Lung (tissue), 12 donors: ENCODE measurements around the gene VTA1. TPM values are rescaled to one million over a fixed set of nuclear protein-coding genes. Genes with fewer than 3 reads are reported as not detected.
"Not testable (repeated sequence)": the region's sequence is repeated elsewhere in the genome, so short reads cannot be mapped to it uniquely, and the experiment has no call there.

Experiments used
- ATAC-seq: fragments of 200-7000 bp; cut with Tn5 transposase; one replicate; pipeline ENCODE4 v1.9.1; 2020; ENCODE audit warnings: moderate number of reproducible peaks; ENCODE audit not compliant: insufficient read depth, low FRiP score
- DNase-seq, 3 donors: peaks; one replicate each; pipeline ENCODE4 v3.0.0-alpha.2; 2013 to 2017
- H3K27ac ChIP-seq, 2 donors: one replicate each; pipeline ENCODE4 v1.5.1; 2013; ENCODE audit warnings: mild to moderate bottlenecking in 2 of 2, moderate library complexity in 2 of 2, control low read depth in 1 of 2, inconsistent platforms in 1 of 2, low read depth in 1 of 2, low read length in 1 of 2
- H3K27me3 ChIP-seq, 3 donors: one replicate each; pipeline ENCODE4 v1.5.1; 2013; ENCODE audit warnings: low read length in 2 of 3; ENCODE audit not compliant: control insufficient read depth in 3 of 3, insufficient read depth in 3 of 3
- H3K36me3 ChIP-seq, 4 donors: one replicate each; pipeline ENCODE4 v1.5.1; 2013; ENCODE audit warnings: low read length in 4 of 4, mild to moderate bottlenecking in 1 of 4, moderate library complexity in 1 of 4; ENCODE audit not compliant: control insufficient read depth in 4 of 4, insufficient read depth in 4 of 4
- H3K4me1 ChIP-seq, 5 donors: one replicate each; pipeline ENCODE4 v1.5.1; 2013; ENCODE audit warnings: low read length in 5 of 5, mild to moderate bottlenecking in 2 of 5, moderate library complexity in 1 of 5; ENCODE audit not compliant: control insufficient read depth in 5 of 5, insufficient read depth in 5 of 5
- H3K4me3 ChIP-seq: one replicate; pipeline ENCODE4 v1.5.1; 2013; ENCODE audit warnings: mild to moderate bottlenecking, control low read depth, moderate library complexity
- H3K9ac ChIP-seq, 2 donors: one replicate each; pipeline ENCODE4 v1.5.1; 2013; ENCODE audit warnings: low read length in 2 of 2, control low read depth in 1 of 2; ENCODE audit not compliant: insufficient read depth in 1 of 2
- H3K9me3 ChIP-seq, 4 donors: one replicate each; pipeline ENCODE4 v1.5.1; 2013; ENCODE audit warnings: low read length in 3 of 4, mild to moderate bottlenecking in 1 of 4, moderate library complexity in 1 of 4; ENCODE audit not compliant: control insufficient read depth in 4 of 4, insufficient read depth in 3 of 4
- WGBS, 2 donors: extraction: QIAGEN DNeasy Blood & Tissue Kit; methylation state at CpG; one replicate each; pipeline ENCODE4 v1.1.7; 2013; 5-methylcytosine and 5-hydroxymethylcytosine counted together
- polyA plus RNA-seq, 2 donors: library from polyadenylated mRNA; stranded (reverse); fragments of 200-250 nt; gene quantifications; one replicate each; pipeline ENCODE4 v1.2.1, GENCODE V29; 2013
- total RNA-seq, 2 donors: library from RNA; depleted of rRNA in 1 of 2; stranded (reverse); fragments of >200 nt in 1 of 2; gene quantifications; one replicate each; pipeline ENCODE4 v1.2.1, GENCODE V29; 2014 to 2021
- TF ChIP-seq, protein P1 (sequence below): IDR thresholded peaks from 2 replicates; pipeline ENCODE4 v1.5.1; 2012; ENCODE audit warnings: mild to moderate bottlenecking; ENCODE audit errors: control extremely low read depth, extremely low read depth
- donor health status: control.
- donor health status: control.
- donor health status: Bipolar disorder and iron deficiency.
- donor health status: healthy.
- donor health status: DM: yes; HTN: yes; CAD: no.

The VTA1 gene
- total and polyA plus RNA-seq, 4 donors: 15.2 to 61.9 (median 29.3) TPM

DNA sequence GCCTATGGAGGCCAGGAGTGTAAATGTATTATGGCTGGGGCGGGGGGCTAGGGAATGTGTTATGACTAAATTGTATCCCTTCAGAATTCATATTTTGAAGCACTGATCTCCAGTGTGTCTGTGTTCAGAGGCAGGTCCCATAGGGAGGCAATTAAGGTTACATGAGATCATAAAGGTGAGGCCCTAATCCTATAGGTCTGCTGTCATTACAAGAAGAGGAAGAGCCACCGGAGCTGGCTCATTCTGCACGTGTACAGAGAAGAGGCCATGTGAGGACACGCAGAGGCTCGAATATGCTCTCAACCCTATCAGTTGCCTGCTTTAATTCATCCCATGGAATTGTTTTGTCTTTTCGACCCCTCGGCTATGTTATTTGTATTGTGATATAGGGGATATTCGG, 76.9 kb downstream of the VTA1 start:
- ATAC-seq (no peak), DNase-seq (no peak)
- no peak overlapping the region for H3K4me3 ChIP-seq
- no peaks in the 10 kb centered on the region for H3K4me1 ChIP-seq
- 85 to 89% methylated on average over 8 of the region's 8 CpGs for WGBS, 2 donors
- peaks cover 0 to 2% (median 0%) of the 10 kb centered on the region in 4 donors for H3K36me3 ChIP-seq
- peaks cover 0 to 6% (median 2%) of the 10 kb centered on the region in 4 donors for H3K9me3 ChIP-seq
- no peak overlapping the region for H3K27ac ChIP-seq
- no peaks in the 10 kb centered on the region for H3K27me3 ChIP-seq
- TF ChIP-seq, protein P1, sequence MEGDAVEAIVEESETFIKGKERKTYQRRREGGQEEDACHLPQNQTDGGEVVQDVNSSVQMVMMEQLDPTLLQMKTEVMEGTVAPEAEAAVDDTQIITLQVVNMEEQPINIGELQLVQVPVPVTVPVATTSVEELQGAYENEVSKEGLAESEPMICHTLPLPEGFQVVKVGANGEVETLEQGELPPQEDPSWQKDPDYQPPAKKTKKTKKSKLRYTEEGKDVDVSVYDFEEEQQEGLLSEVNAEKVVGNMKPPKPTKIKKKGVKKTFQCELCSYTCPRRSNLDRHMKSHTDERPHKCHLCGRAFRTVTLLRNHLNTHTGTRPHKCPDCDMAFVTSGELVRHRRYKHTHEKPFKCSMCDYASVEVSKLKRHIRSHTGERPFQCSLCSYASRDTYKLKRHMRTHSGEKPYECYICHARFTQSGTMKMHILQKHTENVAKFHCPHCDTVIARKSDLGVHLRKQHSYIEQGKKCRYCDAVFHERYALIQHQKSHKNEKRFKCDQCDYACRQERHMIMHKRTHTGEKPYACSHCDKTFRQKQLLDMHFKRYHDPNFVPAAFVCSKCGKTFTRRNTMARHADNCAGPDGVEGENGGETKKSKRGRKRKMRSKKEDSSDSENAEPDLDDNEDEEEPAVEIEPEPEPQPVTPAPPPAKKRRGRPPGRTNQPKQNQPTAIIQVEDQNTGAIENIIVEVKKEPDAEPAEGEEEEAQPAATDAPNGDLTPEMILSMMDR: no peak
- no peak overlapping the region for H3K9ac ChIP-seq

DNA sequence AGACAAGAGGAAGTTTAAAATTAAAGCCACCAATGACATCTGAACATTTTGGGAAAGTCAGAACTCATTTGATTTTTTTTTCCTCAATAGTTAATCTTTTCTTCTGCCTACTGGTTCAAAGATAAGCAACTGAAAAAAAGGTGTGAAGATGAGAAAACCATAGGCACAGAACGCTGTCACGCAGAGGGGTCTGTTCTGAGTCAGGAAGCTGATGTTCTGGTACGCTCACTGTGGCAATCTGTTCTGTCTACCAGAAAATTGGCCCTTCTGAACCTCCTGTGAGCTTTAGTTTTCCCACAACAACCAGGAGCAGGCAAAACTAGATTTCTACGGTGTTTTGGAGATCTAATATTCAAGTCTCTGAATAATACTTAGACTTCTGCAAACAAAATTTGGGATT, 78.1 kb downstream of the VTA1 start:
- no peaks in the 10 kb centered on the region for H3K36me3 ChIP-seq
- TF ChIP-seq, protein P1: no peak
- WGBS, 2 donors: 76 to 81% methylated on average over 4 of the region's 4 CpGs
- peaks cover 0 to 6% (median 2%) of the 10 kb centered on the region in 4 donors for H3K9me3 ChIP-seq
- H3K4me3 ChIP-seq: no peak overlapping the region
- ATAC-seq: no peak
- no peak for DNase-seq
- no peaks in the 10 kb centered on the region for H3K4me1 ChIP-seq
- H3K27me3 ChIP-seq: no peaks in the 10 kb centered on the region
- no peak overlapping the region for H3K9ac ChIP-seq
- H3K27ac ChIP-seq: no peak overlapping the region

DNA sequence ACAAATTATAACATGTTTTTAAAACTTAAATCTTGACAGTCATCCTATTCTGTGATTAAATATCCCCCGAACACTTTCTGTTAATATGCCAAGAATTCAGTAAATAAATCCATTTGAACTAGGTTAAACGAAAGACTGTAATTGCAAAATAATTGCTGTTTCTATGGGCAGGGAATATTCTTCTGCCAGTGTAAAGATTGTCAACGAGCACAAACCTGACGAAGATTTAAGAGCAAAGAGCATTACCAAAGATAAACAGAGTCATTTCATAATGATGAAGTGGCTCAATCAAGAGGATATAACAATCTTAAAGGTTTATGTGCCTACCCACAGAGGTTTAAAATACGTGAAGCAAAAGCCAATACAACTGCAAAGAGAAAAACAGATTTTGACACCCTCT, 78.5 kb downstream of the VTA1 start:
- no peaks in the 10 kb centered on the region for H3K4me1 ChIP-seq
- H3K9ac ChIP-seq: no peak overlapping the region
- 56 to 78% methylated on average over 5 of the region's 5 CpGs for WGBS, 2 donors
- TF ChIP-seq, protein P1: no peak
- peaks cover 0 to 6% (median 2%) of the 10 kb centered on the region in 4 donors for H3K9me3 ChIP-seq
- no peaks in the 10 kb centered on the region for H3K36me3 ChIP-seq
- ATAC-seq (no peak), DNase-seq (no peak)
- no peak overlapping the region for H3K4me3 ChIP-seq
- H3K27ac ChIP-seq: no peak overlapping the region
- no peaks in the 10 kb centered on the region for H3K27me3 ChIP-seq

GRCh38 chr6:142226731-142227130, 79.7 kb downstream of the VTA1 start:
- TF ChIP-seq, protein P1: no peak
- no peak overlapping the region for H3K9ac ChIP-seq
- ATAC-seq (no peak), DNase-seq (no peak)
- no peaks in the 10 kb centered on the region for H3K27me3 ChIP-seq
- no peak overlapping the region for H3K27ac ChIP-seq
- no peaks in the 10 kb centered on the region for H3K36me3 ChIP-seq
- 94 to 96% methylated on average over 4 of the region's 4 CpGs for WGBS, 2 donors
- H3K4me3 ChIP-seq: no peak overlapping the region
- H3K4me1 ChIP-seq: no peaks in the 10 kb centered on the region
- H3K9me3 ChIP-seq: peaks cover 0 to 6% (median 2%) of the 10 kb centered on the region in 4 donors

DNA sequence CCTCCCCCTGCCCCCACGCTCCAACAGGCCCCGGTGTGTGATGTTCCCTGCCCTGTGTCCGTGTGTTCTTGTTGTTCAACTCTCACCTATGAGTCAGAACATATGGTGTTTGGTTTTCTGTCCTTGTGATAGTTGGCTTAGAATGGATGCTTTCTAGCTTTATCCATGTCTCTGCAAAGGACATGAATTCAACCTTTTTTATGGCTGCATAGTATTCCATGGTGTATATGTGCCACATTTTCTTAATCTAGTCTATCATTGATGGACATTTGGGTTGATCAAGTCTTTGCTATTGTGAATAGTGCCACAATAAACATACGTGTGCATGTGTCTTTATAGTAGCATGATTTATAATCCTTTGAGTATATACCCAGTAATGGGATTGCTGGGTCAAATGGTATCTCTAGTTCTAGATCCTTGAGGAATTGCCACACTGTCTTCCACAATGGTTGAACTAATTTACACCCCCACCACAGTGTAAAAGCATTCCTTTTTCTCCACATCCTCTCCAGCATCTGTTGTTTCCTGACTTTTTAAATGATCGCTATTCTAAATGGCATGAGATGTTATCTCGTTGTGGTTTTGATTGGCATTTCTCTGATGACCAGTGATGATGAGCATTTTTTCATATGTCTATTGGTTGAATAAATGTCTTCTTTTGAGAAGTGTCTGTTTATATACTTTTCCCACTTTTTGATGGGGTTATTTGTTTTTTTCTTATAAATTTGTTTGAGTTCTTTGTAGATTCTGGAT, 82.6 kb downstream of the VTA1 start:
- not testable (repeated sequence) for H3K36me3 ChIP-seq, H3K27ac ChIP-seq, ATAC-seq, H3K4me1 ChIP-seq, DNase-seq, H3K9ac ChIP-seq, H3K9me3 ChIP-seq, H3K27me3 ChIP-seq, H3K4me3 ChIP-seq
- 94 to 97% methylated on average over 6 of the region's 6 CpGs for WGBS, 2 donors
